Hepatocyte (in vitro differentiated cells): ENCODE data around the gene C12orf42. TPM values are rescaled to one million over a fixed set of nuclear protein-coding genes. Genes with fewer than 3 reads are reported as not detected.

Source experiments
- DNase-seq: peaks from one replicate; pipeline ENCODE4 v3.0.0-alpha.2; 2016; ENCODE audit warnings: low spot score
- H2AFZ ChIP-seq: fragments of 200-600 bp; sonication (generic); 2 replicates; pipeline ENCODE4 v1.6.0; 2016; ENCODE audit warnings: antibody characterized with exemption, mild to moderate bottlenecking
- H3K27ac ChIP-seq: fragments of 200-600 bp; sonication (generic); 2 replicates; pipeline ENCODE4 v1.5.1; 2016; ENCODE audit warnings: mild to moderate bottlenecking
- H3K27me3 ChIP-seq: fragments of 200-600 bp; sonication (generic); 2 replicates; pipeline ENCODE4 v1.6.1; 2016
- H3K36me3 ChIP-seq: fragments of 200-600 bp; sonication (generic); replicated peaks from 2 replicates; pipeline ENCODE4 v1.5.1; 2016; ENCODE audit warnings: low read depth; ENCODE audit not compliant: insufficient read depth
- H3K4me1 ChIP-seq: fragments of 200-600 bp; sonication (generic); 2 replicates; pipeline ENCODE4 v1.5.1; 2016; ENCODE audit warnings: mild to moderate bottlenecking, moderate library complexity; ENCODE audit not compliant: insufficient read depth
- H3K4me2 ChIP-seq: fragments of 200-600 bp; sonication (generic); 2 replicates; pipeline ENCODE4 v1.6.0; 2016
- H3K4me3 ChIP-seq: fragments of 200-600 bp; sonication (generic); 2 replicates; pipeline ENCODE4 v1.5.1; 2016; ENCODE audit warnings: mild to moderate bottlenecking
- H3K79me2 ChIP-seq: fragments of 200-600 bp; sonication (generic); 2 replicates; pipeline ENCODE4 v1.6.0; 2017; ENCODE audit warnings: mild to moderate bottlenecking
- H3K9me2 ChIP-seq: fragments of 200-600 bp; sonication (generic); replicated peaks from 2 replicates; pipeline ENCODE4 v1.6.0; 2017; ENCODE audit warnings: mild to moderate bottlenecking; ENCODE audit not compliant: insufficient read depth
- H3K9me3 ChIP-seq: fragments of 200-600 bp; sonication (generic); 2 replicates; pipeline ENCODE4 v1.5.1; 2016; ENCODE audit warnings: low read depth, mild to moderate bottlenecking
- H4K20me1 ChIP-seq: fragments of 200-600 bp; sonication (generic); 2 replicates; pipeline ENCODE4 v1.6.0; 2016; ENCODE audit warnings: mild to moderate bottlenecking; ENCODE audit not compliant: insufficient read depth, poor library complexity, severe bottlenecking
- CTCF ChIP-seq: fragments of 200-600 bp; sonication (generic); IDR thresholded peaks from 2 replicates; pipeline ENCODE4 v1.5.1; 2016; ENCODE audit warnings: antibody characterized with exemption, mild to moderate bottlenecking; ENCODE audit not compliant: poor library complexity
- EZH2 ChIP-seq: fragments of 200-600 bp; sonication (generic); IDR thresholded peaks from 2 replicates; pipeline ENCODE4 v1.6.1; 2016; ENCODE audit warnings: antibody characterized with exemption, mild to moderate bottlenecking, borderline replicate concordance
- EZH2phosphoT487 ChIP-seq: fragments of 200-600 bp; sonication (generic); IDR thresholded peaks from one replicate; pipeline ENCODE4 v1.6.1; 2018; ENCODE audit warnings: antibody characterized with exemption, mild to moderate bottlenecking, low read depth, moderate library complexity; ENCODE audit not compliant: unreplicated experiment, severe bottlenecking
- WGBS: methylation state at CpG from one replicate; pipeline ENCODE4 v1.1.6; 2016; ENCODE audit warnings: low lambda C conversion rate; ENCODE audit errors: missing lambda C conversion rate; 5-methylcytosine and 5-hydroxymethylcytosine counted together
- polyA plus RNA-seq: library from polyadenylated mRNA; unstranded; fragments of >200 nt; fragmentation: Nextera tagmentation; extraction: Ambion mirVana; gene quantifications from 2 replicates; pipeline ENCODE4 v1.2.1, GENCODE V29; 2016
- total RNA-seq: library from RNA; depleted of rRNA; stranded (reverse); fragments of >200 nt; gene quantifications from 2 replicates; pipeline ENCODE4 v1.2.3, GENCODE V29; 2014

The C12orf42 gene
- total and polyA plus RNA-seq, 2 experiments from 2014 or later, result not detected

DNA sequence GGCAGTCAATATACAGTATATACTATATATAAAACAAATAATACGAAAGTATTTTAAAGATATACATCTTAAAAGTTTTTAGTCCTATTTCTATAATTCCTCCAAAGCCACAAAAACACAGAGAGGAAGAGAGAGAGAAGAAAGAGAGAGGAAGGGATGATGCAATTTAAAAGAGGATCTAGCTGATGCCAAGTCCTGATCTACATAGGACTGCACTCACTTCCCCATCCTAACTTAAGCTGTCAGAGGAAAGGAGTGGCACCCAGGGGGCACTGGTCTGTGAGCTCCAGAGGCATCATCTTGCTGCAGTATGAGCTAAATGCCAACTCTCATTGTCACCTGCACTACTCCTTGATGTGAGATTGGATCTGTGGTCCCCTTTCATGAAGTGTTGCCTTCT, 95.8 kb downstream of the C12orf42 start:
- WGBS, result 94% methylated on average over 1 of the region's 1 CpG
- Histone ChIP-seq H3K27ac (no peak overlapping the region), H2AFZ (no peak overlapping the region), H3K4me3 (no peak overlapping the region), H4K20me1 (no peaks in the 10 kb centered on the region), H3K27me3 (no peaks in the 10 kb centered on the region), H3K4me2 (no peak overlapping the region), H3K9me3 (no peaks in the 10 kb centered on the region), H3K4me1 (no peaks in the 10 kb centered on the region), H3K36me3 (no peaks in the 10 kb centered on the region), H3K79me2 (no peaks in the 10 kb centered on the region), H3K9me2 (no peaks in the 10 kb centered on the region)
- TF ChIP-seq EZH2 (no peak), EZH2phosphoT487 (no peak), CTCF (no peak)
- no peak for DNase-seq

GRCh38 chr12:103397536-103397935, 98.2 kb downstream of the C12orf42 start:
- Histone ChIP-seq H2AFZ (no peak overlapping the region), H3K4me2 (no peak overlapping the region), H3K79me2 (no peaks in the 10 kb centered on the region), H3K36me3 (no peaks in the 10 kb centered on the region), H3K9me3 (no peaks in the 10 kb centered on the region), H3K27me3 (no peaks in the 10 kb centered on the region), H3K4me3 (no peak overlapping the region), H3K9me2 (no peaks in the 10 kb centered on the region), H4K20me1 (no peaks in the 10 kb centered on the region), H3K27ac (no peak overlapping the region), H3K4me1 (no peaks in the 10 kb centered on the region)
- 4% methylated on average over 1 of the region's 1 CpG for WGBS
- no peak for DNase-seq
- no peak for TF ChIP-seq CTCF
- no peak for TF ChIP-seq EZH2phosphoT487
- no peak for TF ChIP-seq EZH2

- DNase-seq, result no peak
- Histone ChIP-seq H3K79me2 (no peaks in the 10 kb centered on the region), H3K36me3 (no peaks in the 10 kb centered on the region), H3K27me3 (no peaks in the 10 kb centered on the region), H4K20me1 (no peaks in the 10 kb centered on the region), H3K9me2 (no peaks in the 10 kb centered on the region), H3K4me2 (no peak overlapping the region), H2AFZ (no peak overlapping the region), H3K9me3 (no peaks in the 10 kb centered on the region), H3K4me3 (no peak overlapping the region), H3K4me1 (no peaks in the 10 kb centered on the region), H3K27ac (no peak overlapping the region)
- WGBS, result 63% methylated on average over 1 of the region's 1 CpG
- no peak for TF ChIP-seq EZH2phosphoT487
- TF ChIP-seq CTCF, result no peak
- no peak for TF ChIP-seq EZH2
Measured at GRCh38 chr12:103392722-103393121, 103.0 kb downstream of the C12orf42 start.

- Histone ChIP-seq H3K27me3 (no peaks in the 10 kb centered on the region), H4K20me1 (no peaks in the 10 kb centered on the region), H3K9me3 (no peaks in the 10 kb centered on the region), H3K79me2 (no peaks in the 10 kb centered on the region), H2AFZ (no peak overlapping the region), H3K4me2 (no peak overlapping the region), H3K4me3 (no peak overlapping the region), H3K4me1 (no peaks in the 10 kb centered on the region), H3K27ac (no peak overlapping the region), H3K9me2 (no peaks in the 10 kb centered on the region), H3K36me3 (no peaks in the 10 kb centered on the region)
- no peak for TF ChIP-seq EZH2phosphoT487
- TF ChIP-seq EZH2, result no peak
- TF ChIP-seq CTCF, result no peak
- no peak for DNase-seq
- whole genome bisulfite sequencing, result 91% methylated on average over 4 of the region's 4 CpGs
Measured at GRCh38 chr12:103391103-103391502, 104.7 kb downstream of the C12orf42 start.
